ENCODE data around the gene MAST2.

Gene MAST2

GRCh38 chr1:45884700-45885099, 81.3 kb downstream of the MAST2 start:
- intact Hi-C loops (cut with DNase I), result no loop called here
- DNase-seq, result no peak

GRCh38 chr1:45886229-45886628, 82.8 kb downstream of the MAST2 start:
- intact Hi-C loops (cut with DNase I), result no loop called here
- no peak for DNase-seq

- DNase-seq, result no peak
- intact Hi-C loops (cut with DNase I), result no loop called here
Measured at GRCh38 chr1:45887156-45887842, 83.9 kb downstream of the MAST2 start.

- DNase-seq, result no peak
- intact Hi-C loops (cut with DNase I), result no loop called here
Measured at GRCh38 chr1:45890078-45890477, 86.7 kb downstream of the MAST2 start.

- DNase-seq, result no peak
- intact Hi-C loops (cut with DNase I), result no loop called here
Measured at GRCh38 chr1:45891087-45891486, 87.7 kb downstream of the MAST2 start.

- DNase-seq, result no peak
- intact Hi-C loops (cut with DNase I), result no loop called here
Measured at GRCh38 chr1:45892068-45892785, 88.8 kb downstream of the MAST2 start.

- intact Hi-C loops (cut with DNase I), result no loop called here
- no peak for DNase-seq
Measured at GRCh38 chr1:45894331-45894730, 90.9 kb downstream of the MAST2 start.

- intact Hi-C loops (cut with DNase I), result no loop called here
- DNase-seq, result no peak
Measured at GRCh38 chr1:45894921-45895320, 91.5 kb downstream of the MAST2 start.

GRCh38 chr1:45895406-45895805, 92.0 kb downstream of the MAST2 start:
- intact Hi-C loops (cut with DNase I), result no loop called here
- no peak for DNase-seq

- intact Hi-C loops (cut with DNase I), result no loop called here
- DNase-seq, result no peak
Measured at GRCh38 chr1:45906883-45907282, 103.5 kb downstream of the MAST2 start.

- intact Hi-C loops (cut with DNase I), result no loop called here
- DNase-seq, result no peak
Measured at GRCh38 chr1:45908611-45909140, 105.3 kb downstream of the MAST2 start.

GRCh38 chr1:45911634-45912033, 108.2 kb downstream of the MAST2 start:
- intact Hi-C loops (cut with DNase I), result no loop called here
- DNase-seq, result no peak

GRCh38 chr1:45913183-45913683, 109.8 kb downstream of the MAST2 start:
- intact Hi-C loops (cut with DNase I), result no loop called here
- peak in 41 of 42 donors; percentile 7 to 83 (median 41) for DNase-seq

GRCh38 chr1:45913731-45914501, 110.5 kb downstream of the MAST2 start:
- intact Hi-C loops (cut with DNase I), result no loop called here
- DNase-seq, result peak in 3 of 42 donors; percentile 3 to 38 (median 12)

GRCh38 chr1:45914836-45915235, 111.4 kb downstream of the MAST2 start:
- DNase-seq, result no peak
- intact Hi-C loops (cut with DNase I), result no loop called here

- DNase-seq, result no peak
- intact Hi-C loops (cut with DNase I), result no loop called here
Measured at GRCh38 chr1:45922374-45922773, 119.0 kb downstream of the MAST2 start.

GRCh38 chr1:45922813-45923212, 119.4 kb downstream of the MAST2 start:
- no peak for DNase-seq
- intact Hi-C loops (cut with DNase I), result no loop called here

- no peak for DNase-seq
- intact Hi-C loops (cut with DNase I), result no loop called here
Measured at GRCh38 chr1:45923343-45923742, 119.9 kb downstream of the MAST2 start.

GRCh38 chr1:45924736-45925135, 121.3 kb downstream of the MAST2 start:
- intact Hi-C loops (cut with DNase I), result no loop called here
- no peak for DNase-seq
